ENCODE measurements around the gene PLEKHA5.

DNA sequence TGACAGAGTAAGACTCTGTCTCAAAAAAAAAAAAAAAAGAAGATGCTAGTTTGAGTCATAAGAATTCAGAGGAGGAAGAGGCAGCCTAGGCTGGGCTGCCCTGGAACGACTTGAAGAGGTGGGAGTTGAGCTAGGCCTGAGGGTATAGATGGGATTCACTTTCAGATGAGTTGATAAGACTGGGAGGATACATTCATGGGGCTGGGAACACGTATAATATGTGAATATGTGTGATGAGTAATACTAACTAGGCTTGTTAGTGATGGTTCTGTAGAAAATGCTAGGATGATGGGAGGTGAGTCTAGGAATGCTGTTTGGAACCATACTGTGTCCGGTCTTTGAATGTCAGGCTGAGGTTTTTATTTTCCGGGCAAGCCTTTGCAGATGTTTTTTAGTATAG, 9.0 kb downstream of the PLEKHA5 start:
- TF ChIP-seq REST (IDR thresholded peaks at IDR 0.05; ENCODE audit: insufficient read depth in 1 of 2, low read depth in 2 of 2, low read length in 1 of 2) (no peak), TCF7L2 (IDR thresholded peaks at IDR 0.05; ENCODE audit: low read depth, low read length) (no peak), SIN3A (IDR thresholded peaks at IDR 0.05; ENCODE audit: borderline replicate concordance, insufficient read depth, low read depth, low read length) (no peak)
- TF ChIP-seq, protein P1, sequence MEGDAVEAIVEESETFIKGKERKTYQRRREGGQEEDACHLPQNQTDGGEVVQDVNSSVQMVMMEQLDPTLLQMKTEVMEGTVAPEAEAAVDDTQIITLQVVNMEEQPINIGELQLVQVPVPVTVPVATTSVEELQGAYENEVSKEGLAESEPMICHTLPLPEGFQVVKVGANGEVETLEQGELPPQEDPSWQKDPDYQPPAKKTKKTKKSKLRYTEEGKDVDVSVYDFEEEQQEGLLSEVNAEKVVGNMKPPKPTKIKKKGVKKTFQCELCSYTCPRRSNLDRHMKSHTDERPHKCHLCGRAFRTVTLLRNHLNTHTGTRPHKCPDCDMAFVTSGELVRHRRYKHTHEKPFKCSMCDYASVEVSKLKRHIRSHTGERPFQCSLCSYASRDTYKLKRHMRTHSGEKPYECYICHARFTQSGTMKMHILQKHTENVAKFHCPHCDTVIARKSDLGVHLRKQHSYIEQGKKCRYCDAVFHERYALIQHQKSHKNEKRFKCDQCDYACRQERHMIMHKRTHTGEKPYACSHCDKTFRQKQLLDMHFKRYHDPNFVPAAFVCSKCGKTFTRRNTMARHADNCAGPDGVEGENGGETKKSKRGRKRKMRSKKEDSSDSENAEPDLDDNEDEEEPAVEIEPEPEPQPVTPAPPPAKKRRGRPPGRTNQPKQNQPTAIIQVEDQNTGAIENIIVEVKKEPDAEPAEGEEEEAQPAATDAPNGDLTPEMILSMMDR (IDR thresholded peaks at IDR 0.05): no peak
